Right lobe of liver (tissue), 4 donors: ENCODE results near the gene SPTBN1.

Experiments
- CTCF ChIP-seq, 4 donors: fragments of 200-600 bp in 3 of 4; fragments of 450-650 bp in 1 of 4; IDR thresholded peaks; one replicate each; pipeline versions ENCODE4 v1.5.1 to v1.8.0; 2016 to 2022; ENCODE audit warnings: antibody characterized with exemption in 4 of 4, mild to moderate bottlenecking in 2 of 4
- POLR2A ChIP-seq: fragments of 450-650 bp; IDR thresholded peaks from one replicate; pipeline ENCODE4 v1.6.1; 2017; ENCODE audit warnings: antibody characterized with exemption, mild to moderate bottlenecking
- donor health status: DM: no; HTN: no; CAD: no.
- donor health status: DM: no; HTN: no; CAD: no.
- donor health status: DM: no; HTN: yes; CAD: no.

GRCh38 chr2:54685263-54685775 lies 229.2 kb downstream of the SPTBN1 start:
- TF ChIP-seq CTCF (IDR thresholded peaks at IDR 0.05), result no peak
- TF ChIP-seq POLR2A, result no peak
